ENCODE data around the gene NFKB2.

DNA sequence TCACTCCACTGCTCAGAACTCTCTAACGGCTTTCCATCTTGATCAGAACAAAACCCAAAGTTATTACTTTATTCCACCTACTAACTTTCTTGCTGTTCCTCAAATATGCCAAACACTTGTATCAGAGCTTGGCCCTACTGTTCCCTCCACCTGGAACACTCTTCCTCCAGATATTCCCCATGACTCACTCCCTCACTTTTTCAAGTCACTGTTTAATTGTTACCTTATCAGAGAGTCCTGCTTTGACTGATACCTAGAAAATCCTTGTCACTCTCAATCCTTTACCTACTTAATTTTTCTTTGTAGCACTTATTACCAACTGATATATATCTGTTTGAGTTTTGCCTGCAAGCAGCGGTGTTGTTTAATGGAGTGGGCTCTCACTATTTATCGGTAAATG lies 5.6 kb upstream of the NFKB2 start:
- TF ChIP-seq, protein P1, sequence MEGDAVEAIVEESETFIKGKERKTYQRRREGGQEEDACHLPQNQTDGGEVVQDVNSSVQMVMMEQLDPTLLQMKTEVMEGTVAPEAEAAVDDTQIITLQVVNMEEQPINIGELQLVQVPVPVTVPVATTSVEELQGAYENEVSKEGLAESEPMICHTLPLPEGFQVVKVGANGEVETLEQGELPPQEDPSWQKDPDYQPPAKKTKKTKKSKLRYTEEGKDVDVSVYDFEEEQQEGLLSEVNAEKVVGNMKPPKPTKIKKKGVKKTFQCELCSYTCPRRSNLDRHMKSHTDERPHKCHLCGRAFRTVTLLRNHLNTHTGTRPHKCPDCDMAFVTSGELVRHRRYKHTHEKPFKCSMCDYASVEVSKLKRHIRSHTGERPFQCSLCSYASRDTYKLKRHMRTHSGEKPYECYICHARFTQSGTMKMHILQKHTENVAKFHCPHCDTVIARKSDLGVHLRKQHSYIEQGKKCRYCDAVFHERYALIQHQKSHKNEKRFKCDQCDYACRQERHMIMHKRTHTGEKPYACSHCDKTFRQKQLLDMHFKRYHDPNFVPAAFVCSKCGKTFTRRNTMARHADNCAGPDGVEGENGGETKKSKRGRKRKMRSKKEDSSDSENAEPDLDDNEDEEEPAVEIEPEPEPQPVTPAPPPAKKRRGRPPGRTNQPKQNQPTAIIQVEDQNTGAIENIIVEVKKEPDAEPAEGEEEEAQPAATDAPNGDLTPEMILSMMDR (IDR thresholded peaks at IDR 0.05): no peak
- TF ChIP-seq EP300 (IDR thresholded peaks at IDR 0.05) (no peak), POLR2A (IDR thresholded peaks at IDR 0.05) (no peak)
